Heart left ventricle (tissue), 13 donors: ENCODE data around the gene MACROH2A1.

Source experiments
- CTCF ChIP-seq, 12 donors: fragments of 200-600 bp; sonication (generic) in 4 of 12; IDR thresholded peaks; one replicate each; pipeline versions ENCODE4 v1.5.0 to v1.8.0; 2018 to 2022; ENCODE audit warnings: antibody characterized with exemption in 12 of 12, mild to moderate bottlenecking in 5 of 12
- POLR2A ChIP-seq, 2 donors: fragments of 450-650 bp; IDR thresholded peaks; one replicate each; pipeline ENCODE4 v1.6.1; 2017; ENCODE audit warnings: antibody characterized with exemption in 2 of 2, mild to moderate bottlenecking in 2 of 2, moderate library complexity in 2 of 2
- donor health status: ischemic (EF 13 %, LVEDD 7.1; RV severe dilation, severe dysfunction).
- donor health status: DM: no; HTN: yes; CAD: no.
- donor health status: DM: no; HTN: no; CAD: no.
- donor health status: ischemic (EF 25% LVEDD 6.9; RV normal size, moderate dysfunction).
- donor health status: ischemic (EF 25% LVEDD 5.7; RV mildly dilated, moderate dysfunction).
- donor health status: ischemic (EF 35%, LVEDD 5.7; RV mildly dilated, moderate dysfunction).
- donor health status: nonischemic (EF 11% LVEDD 7.7; RV severe dilation, severe dysfunction).
- donor health status: DM: yes; HTN: yes; CAD: no.
- donor health status: PGD.
- donor health status: ischemic (EF 29% LVEDD 5.4; RV normal size, mild dysfunction).
- donor health status: nonischemic (EF 23%, LVEDD 6.1; RV moderate dilation, normal function).

- TF ChIP-seq CTCF (IDR thresholded peaks at IDR 0.05): no peak
- no peak for TF ChIP-seq POLR2A (IDR thresholded peaks at IDR 0.05)
Observed at GRCh38 chr5:135303582-135304173, 95.4 kb downstream of the MACROH2A1 start.
